Suprapubic skin (tissue), 3 donors: Measurements from ENCODE around the gene IFNA21.

Experiments used
- CTCF ChIP-seq, 2 donors: fragments of 200-600 bp in 1 of 2; fragments of 450-650 bp in 1 of 2; sonication (generic) in 1 of 2; IDR thresholded peaks; one replicate each; pipeline ENCODE4 v1.5.1; 2016 to 2019; ENCODE audit warnings: antibody characterized with exemption in 2 of 2, mild to moderate bottlenecking in 1 of 2, moderate library complexity in 1 of 2
- POLR2AphosphoS5 ChIP-seq, 3 donors: sonication (generic); formaldehyde crosslinking; IDR thresholded peaks; one replicate each; pipeline ENCODE4 v1.6.1; 2017; ENCODE audit warnings: antibody characterized with exemption in 3 of 3

- no peak for TF ChIP-seq CTCF (IDR thresholded peaks at IDR 0.05)
- no peak for TF ChIP-seq POLR2AphosphoS5 (IDR thresholded peaks at IDR 0.05)
Observed at GRCh38 chr9:21154018-21154608, 12.3 kb downstream of the IFNA21 start.
